ENCODE data around the gene ACTL6B.

GRCh38 chr7:100705320-100705752 lies 49.1 kb upstream of the ACTL6B start:
- TF ChIP-seq SUZ12 (IDR thresholded peaks at IDR 0.05; ENCODE audit: extremely low read depth, insufficient read depth, insufficient read length) (no peak), YY1 (IDR thresholded peaks at IDR 0.05; ENCODE audit: insufficient read depth, insufficient read length) (no peak)
